ENCODE results near the gene DCXR.

DNA sequence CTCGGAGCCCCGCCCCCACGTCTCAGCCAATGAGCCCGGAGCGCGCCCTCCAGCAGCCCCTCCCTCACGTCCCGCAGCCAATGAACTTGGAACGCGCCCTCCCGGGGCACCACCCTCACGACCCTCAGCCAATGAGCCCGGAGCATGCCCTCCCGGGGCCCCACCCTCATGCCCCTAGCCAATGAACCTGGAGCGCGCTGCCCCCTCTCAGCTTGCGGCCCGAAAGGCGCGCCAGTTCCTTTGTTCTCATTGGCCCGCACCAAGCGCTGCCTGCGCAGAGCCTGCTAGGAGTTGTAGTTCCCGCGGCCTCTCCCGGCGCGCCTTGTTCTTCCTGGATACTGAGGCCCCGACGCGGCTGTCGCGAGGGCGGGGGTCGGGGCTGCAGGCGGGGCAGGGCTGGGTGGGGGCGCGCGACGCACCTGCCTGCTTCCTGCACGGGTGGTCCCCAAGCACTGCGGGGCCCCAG is 14.5 kb downstream of the DCXR start, which contains the start of gene LRRC45:
- TF ChIP-seq CTCF (conservative IDR thresholded peaks at IDR 0.05; ENCODE audit: low read depth, low read length) (no peak), EZH2 (IDR thresholded peaks at IDR 0.05; ENCODE audit: low read length, unreplicated experiment) (no peak), EZH2phosphoT487 (IDR thresholded peaks at IDR 0.05; ENCODE audit: borderline replicate concordance, low read length) (no peak)

Measured in PC-3 (cell line).